ENCODE data around the gene C5AR2. TPM values are rescaled to one million over a fixed set of nuclear protein-coding genes. Genes with fewer than 3 reads are reported as not detected.

The C5AR2 gene
- polyA plus RNA-seq, 1 donor from 2014 or later = not detected

DNA sequence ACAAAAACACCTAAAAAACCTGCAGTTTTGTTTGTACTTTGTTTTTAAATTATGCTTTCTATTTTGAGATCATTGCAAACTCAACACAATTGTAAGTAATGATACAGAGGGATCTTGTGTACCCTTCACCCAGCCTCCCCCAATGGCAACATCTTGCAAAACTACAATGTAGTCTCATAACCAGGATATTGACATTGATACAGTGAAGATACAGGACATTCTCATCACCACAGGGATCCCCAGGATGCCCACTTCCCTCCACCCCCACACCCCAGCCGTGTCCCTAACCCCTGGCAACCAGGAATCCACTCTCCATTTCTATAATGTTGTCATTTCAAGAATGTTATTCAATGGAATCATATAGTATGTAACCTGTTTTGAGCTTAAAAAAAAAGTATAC lies 10.3 kb upstream of the C5AR2 start:
- H3K4me3 ChIP-seq (ENCODE audit: low read length) = no peak overlapping the region
- TF ChIP-seq TAF1 (IDR thresholded peaks at IDR 0.05; ENCODE audit: low read depth) (no peak), POLR2AphosphoS5 (IDR thresholded peaks at IDR 0.05) (no peak), RAD21 (conservative IDR thresholded peaks at IDR 0.05) (no peak), EP300 (conservative IDR thresholded peaks at IDR 0.05; ENCODE audit: poor library complexity, severe bottlenecking) (no peak), MXI1 (conservative IDR thresholded peaks at IDR 0.05; ENCODE audit: poor library complexity, severe bottlenecking) (no peak), EZH2 (IDR thresholded peaks at IDR 0.05; ENCODE audit: borderline replicate concordance, insufficient read depth, low read length, poor library complexity, severe bottlenecking) (no peak), SMC3 (conservative IDR thresholded peaks at IDR 0.05; ENCODE audit: poor library complexity) (no peak)
- TF ChIP-seq, protein P1, sequence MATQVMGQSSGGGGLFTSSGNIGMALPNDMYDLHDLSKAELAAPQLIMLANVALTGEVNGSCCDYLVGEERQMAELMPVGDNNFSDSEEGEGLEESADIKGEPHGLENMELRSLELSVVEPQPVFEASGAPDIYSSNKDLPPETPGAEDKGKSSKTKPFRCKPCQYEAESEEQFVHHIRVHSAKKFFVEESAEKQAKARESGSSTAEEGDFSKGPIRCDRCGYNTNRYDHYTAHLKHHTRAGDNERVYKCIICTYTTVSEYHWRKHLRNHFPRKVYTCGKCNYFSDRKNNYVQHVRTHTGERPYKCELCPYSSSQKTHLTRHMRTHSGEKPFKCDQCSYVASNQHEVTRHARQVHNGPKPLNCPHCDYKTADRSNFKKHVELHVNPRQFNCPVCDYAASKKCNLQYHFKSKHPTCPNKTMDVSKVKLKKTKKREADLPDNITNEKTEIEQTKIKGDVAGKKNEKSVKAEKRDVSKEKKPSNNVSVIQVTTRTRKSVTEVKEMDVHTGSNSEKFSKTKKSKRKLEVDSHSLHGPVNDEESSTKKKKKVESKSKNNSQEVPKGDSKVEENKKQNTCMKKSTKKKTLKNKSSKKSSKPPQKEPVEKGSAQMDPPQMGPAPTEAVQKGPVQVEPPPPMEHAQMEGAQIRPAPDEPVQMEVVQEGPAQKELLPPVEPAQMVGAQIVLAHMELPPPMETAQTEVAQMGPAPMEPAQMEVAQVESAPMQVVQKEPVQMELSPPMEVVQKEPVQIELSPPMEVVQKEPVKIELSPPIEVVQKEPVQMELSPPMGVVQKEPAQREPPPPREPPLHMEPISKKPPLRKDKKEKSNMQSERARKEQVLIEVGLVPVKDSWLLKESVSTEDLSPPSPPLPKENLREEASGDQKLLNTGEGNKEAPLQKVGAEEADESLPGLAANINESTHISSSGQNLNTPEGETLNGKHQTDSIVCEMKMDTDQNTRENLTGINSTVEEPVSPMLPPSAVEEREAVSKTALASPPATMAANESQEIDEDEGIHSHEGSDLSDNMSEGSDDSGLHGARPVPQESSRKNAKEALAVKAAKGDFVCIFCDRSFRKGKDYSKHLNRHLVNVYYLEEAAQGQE (IDR thresholded peaks at IDR 0.05; ENCODE audit: borderline replicate concordance) = no peak
- TF ChIP-seq, protein P2, sequence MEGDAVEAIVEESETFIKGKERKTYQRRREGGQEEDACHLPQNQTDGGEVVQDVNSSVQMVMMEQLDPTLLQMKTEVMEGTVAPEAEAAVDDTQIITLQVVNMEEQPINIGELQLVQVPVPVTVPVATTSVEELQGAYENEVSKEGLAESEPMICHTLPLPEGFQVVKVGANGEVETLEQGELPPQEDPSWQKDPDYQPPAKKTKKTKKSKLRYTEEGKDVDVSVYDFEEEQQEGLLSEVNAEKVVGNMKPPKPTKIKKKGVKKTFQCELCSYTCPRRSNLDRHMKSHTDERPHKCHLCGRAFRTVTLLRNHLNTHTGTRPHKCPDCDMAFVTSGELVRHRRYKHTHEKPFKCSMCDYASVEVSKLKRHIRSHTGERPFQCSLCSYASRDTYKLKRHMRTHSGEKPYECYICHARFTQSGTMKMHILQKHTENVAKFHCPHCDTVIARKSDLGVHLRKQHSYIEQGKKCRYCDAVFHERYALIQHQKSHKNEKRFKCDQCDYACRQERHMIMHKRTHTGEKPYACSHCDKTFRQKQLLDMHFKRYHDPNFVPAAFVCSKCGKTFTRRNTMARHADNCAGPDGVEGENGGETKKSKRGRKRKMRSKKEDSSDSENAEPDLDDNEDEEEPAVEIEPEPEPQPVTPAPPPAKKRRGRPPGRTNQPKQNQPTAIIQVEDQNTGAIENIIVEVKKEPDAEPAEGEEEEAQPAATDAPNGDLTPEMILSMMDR (IDR thresholded peaks at IDR 0.05; ENCODE audit: poor library complexity, severe bottlenecking) = no peak
- no peak overlapping the region for H3K27ac ChIP-seq (ENCODE audit: low read length)

DNA sequence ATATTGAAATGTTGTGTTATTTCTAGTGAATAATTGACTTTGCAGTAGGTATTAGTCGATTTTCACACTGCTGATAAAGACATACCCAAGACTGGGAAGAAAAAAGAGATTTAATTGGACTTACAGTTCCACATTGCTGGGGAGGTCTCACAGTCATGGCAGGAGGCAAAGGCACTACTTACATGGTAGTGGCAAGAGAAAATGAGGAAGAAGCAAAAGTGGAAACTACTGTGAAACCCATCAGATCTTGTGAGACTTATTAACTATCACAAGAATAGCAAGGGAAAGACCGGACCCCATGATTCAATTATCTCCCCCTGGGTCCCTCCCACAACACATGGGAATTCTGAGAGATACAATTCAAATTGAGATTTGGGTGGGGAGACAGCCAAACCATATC lies 9.9 kb upstream of the C5AR2 start:
- H3K9me3 ChIP-seq (ENCODE audit: low read length) = no peaks in the 10 kb centered on the region
- no peaks in the 10 kb centered on the region for H3F3A ChIP-seq (ENCODE audit: insufficient read depth, low read length, poor library complexity, severe bottlenecking)
- H3K4me2 ChIP-seq (ENCODE audit: low read length) = no peak overlapping the region
- no peak overlapping the region for H3K9ac ChIP-seq (ENCODE audit: low read length)
- no peaks in the 10 kb centered on the region for H3K9me2 ChIP-seq (ENCODE audit: insufficient read depth, low read length)
- H4K20me1 ChIP-seq (ENCODE audit: insufficient read depth) = no peaks in the 10 kb centered on the region
- TF ChIP-seq MXI1 (conservative IDR thresholded peaks at IDR 0.05; ENCODE audit: poor library complexity, severe bottlenecking) = no peak
- TF ChIP-seq, protein P1 (IDR thresholded peaks at IDR 0.05; ENCODE audit: borderline replicate concordance) = no peak
- TF ChIP-seq, protein P2 (IDR thresholded peaks at IDR 0.05; ENCODE audit: poor library complexity, severe bottlenecking) = no peak
- no peak for TF ChIP-seq RAD21 (conservative IDR thresholded peaks at IDR 0.05)
- no peak for TF ChIP-seq POLR2AphosphoS5 (IDR thresholded peaks at IDR 0.05)
- no peak for TF ChIP-seq TAF1 (IDR thresholded peaks at IDR 0.05; ENCODE audit: low read depth)
- TF ChIP-seq SMC3 (conservative IDR thresholded peaks at IDR 0.05; ENCODE audit: poor library complexity) = no peak
- no peak for TF ChIP-seq EZH2 (IDR thresholded peaks at IDR 0.05; ENCODE audit: borderline replicate concordance, insufficient read depth, low read length, poor library complexity, severe bottlenecking)
- TF ChIP-seq EP300 (conservative IDR thresholded peaks at IDR 0.05; ENCODE audit: poor library complexity, severe bottlenecking) = no peak
- H3K27ac ChIP-seq (ENCODE audit: low read length) = no peak overlapping the region
- no peaks in the 10 kb centered on the region for H3K79me2 ChIP-seq (replicated peaks; ENCODE audit: insufficient read depth, low read length)
- no peaks in the 10 kb centered on the region for H3K27me3 ChIP-seq (ENCODE audit: insufficient read depth, low read depth, low read length)
- no peak overlapping the region for H3K4me3 ChIP-seq (ENCODE audit: low read length)
- H2AFZ ChIP-seq (ENCODE audit: low read depth, low read length) = no peak overlapping the region
- H3K36me3 ChIP-seq (ENCODE audit: insufficient read depth, low read length) = no peaks in the 10 kb centered on the region

More for the DNA sequence above, 10.3 kb upstream of the C5AR2 start:
- no peaks in the 10 kb centered on the region for H3K27me3 ChIP-seq (ENCODE audit: insufficient read depth, low read depth, low read length)
- H3K79me2 ChIP-seq (replicated peaks; ENCODE audit: insufficient read depth, low read length) = no peaks in the 10 kb centered on the region
- no peaks in the 10 kb centered on the region for H3K9me3 ChIP-seq (ENCODE audit: low read length)
- no peaks in the 10 kb centered on the region for H3K36me3 ChIP-seq (ENCODE audit: insufficient read depth, low read length)
- H3K9me2 ChIP-seq (ENCODE audit: insufficient read depth, low read length) = no peaks in the 10 kb centered on the region
- H3F3A ChIP-seq (ENCODE audit: insufficient read depth, low read length, poor library complexity, severe bottlenecking) = no peaks in the 10 kb centered on the region
- no peaks in the 10 kb centered on the region for H4K20me1 ChIP-seq (ENCODE audit: insufficient read depth)
- H3K4me2 ChIP-seq (ENCODE audit: low read length) = no peak overlapping the region
- no peak overlapping the region for H3K9ac ChIP-seq (ENCODE audit: low read length)
- H2AFZ ChIP-seq (ENCODE audit: low read depth, low read length) = no peak overlapping the region
